Duodenal mucosa (tissue), 2 donors: ENCODE data around the gene FARP1.

Experiments
- H3K27ac ChIP-seq: one replicate; pipeline ENCODE4 v1.7.0; 2013; ENCODE audit warnings: low read depth, low read length
- H3K27me3 ChIP-seq, 2 donors: one replicate each; pipeline ENCODE4 v1.7.0; 2013; ENCODE audit warnings: low read length in 2 of 2, control low read depth in 1 of 2; ENCODE audit not compliant: insufficient read depth in 2 of 2, control insufficient read depth in 1 of 2
- H3K36me3 ChIP-seq, 2 donors: one replicate each; pipeline ENCODE4 v1.7.0; 2013; ENCODE audit warnings: low read length in 2 of 2, control low read depth in 1 of 2; ENCODE audit not compliant: insufficient read depth in 2 of 2, control insufficient read depth in 1 of 2
- H3K4me1 ChIP-seq, 2 donors: one replicate each; pipeline ENCODE4 v1.7.0; 2013; ENCODE audit warnings: low read length in 2 of 2, control low read depth in 1 of 2; ENCODE audit not compliant: insufficient read depth in 2 of 2, control insufficient read depth in 1 of 2
- H3K4me3 ChIP-seq, 2 donors: one replicate each; pipeline ENCODE4 v1.7.0; 2013; ENCODE audit warnings: low read length in 2 of 2, low read depth in 1 of 2
- H3K9ac ChIP-seq, 2 donors: one replicate each; pipeline ENCODE4 v1.7.0; 2013; ENCODE audit warnings: low read length in 2 of 2, low read depth in 1 of 2
- H3K9me3 ChIP-seq, 2 donors: one replicate each; pipeline ENCODE4 v1.7.0; 2013; ENCODE audit warnings: low read length in 2 of 2, control low read depth in 1 of 2; ENCODE audit not compliant: control insufficient read depth in 1 of 2

FARP1 gene

DNA sequence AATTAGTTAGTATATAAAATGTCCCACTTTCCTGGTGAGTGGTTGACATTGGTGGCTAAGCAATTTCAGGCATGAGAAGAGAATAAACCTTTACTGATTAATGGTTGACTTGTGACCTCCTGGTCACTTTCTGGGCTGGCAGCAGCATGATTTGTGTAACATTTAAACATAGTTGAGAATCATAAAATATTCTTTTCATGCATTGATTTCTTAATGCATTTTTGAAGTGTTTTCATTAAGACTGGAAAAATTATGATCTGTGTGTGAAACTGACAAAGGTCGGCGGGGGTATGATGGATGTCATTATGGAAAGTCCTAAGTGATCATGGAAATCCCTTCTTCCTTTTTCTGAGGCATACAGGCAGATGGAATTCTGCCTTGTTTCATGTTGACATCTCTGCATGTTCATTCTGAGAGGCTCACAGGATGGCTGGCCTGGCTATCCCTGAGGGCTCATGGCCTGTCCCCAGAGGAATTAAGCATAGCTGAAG, 132.8 kb downstream of the FARP1 start:
- Histone ChIP-seq H3K4me1 (no peaks in the 10 kb centered on the region), H3K9ac (no peak overlapping the region), H3K4me3 (no peak overlapping the region), H3K9me3 (no peaks in the 10 kb centered on the region), H3K27ac (no peak overlapping the region), H3K27me3 (peaks cover 5 to 6% of the 10 kb centered on the region in 2 donors), H3K36me3 (no peaks in the 10 kb centered on the region)

DNA sequence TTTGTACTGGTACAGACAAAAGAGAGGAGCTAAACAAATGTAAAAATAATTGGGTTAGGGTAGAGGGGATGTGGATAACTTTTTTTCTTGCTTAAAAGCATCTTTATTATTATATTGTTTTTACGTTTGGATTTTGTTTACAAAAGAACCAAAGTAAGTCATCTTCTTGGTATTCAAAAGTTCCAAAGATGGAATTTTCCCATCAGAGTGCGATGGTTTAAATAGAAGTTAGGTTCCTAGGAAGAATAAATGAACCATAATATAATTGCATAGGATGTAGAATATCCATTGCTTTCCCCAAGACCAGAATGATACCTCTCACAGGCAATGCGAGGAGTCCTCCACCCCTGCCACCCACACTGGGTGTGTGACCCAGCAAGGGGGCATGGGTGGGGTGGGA, 133.6 kb downstream of the FARP1 start:
- no peaks in the 10 kb centered on the region for H3K36me3 ChIP-seq
- no peaks in the 10 kb centered on the region for H3K9me3 ChIP-seq
- no peak overlapping the region for H3K4me3 ChIP-seq
- no peaks in the 10 kb centered on the region for H3K4me1 ChIP-seq
- H3K9ac ChIP-seq, result no peak overlapping the region
- peaks cover 5 to 6% of the 10 kb centered on the region in 2 donors for H3K27me3 ChIP-seq
- no peak overlapping the region for H3K27ac ChIP-seq

DNA sequence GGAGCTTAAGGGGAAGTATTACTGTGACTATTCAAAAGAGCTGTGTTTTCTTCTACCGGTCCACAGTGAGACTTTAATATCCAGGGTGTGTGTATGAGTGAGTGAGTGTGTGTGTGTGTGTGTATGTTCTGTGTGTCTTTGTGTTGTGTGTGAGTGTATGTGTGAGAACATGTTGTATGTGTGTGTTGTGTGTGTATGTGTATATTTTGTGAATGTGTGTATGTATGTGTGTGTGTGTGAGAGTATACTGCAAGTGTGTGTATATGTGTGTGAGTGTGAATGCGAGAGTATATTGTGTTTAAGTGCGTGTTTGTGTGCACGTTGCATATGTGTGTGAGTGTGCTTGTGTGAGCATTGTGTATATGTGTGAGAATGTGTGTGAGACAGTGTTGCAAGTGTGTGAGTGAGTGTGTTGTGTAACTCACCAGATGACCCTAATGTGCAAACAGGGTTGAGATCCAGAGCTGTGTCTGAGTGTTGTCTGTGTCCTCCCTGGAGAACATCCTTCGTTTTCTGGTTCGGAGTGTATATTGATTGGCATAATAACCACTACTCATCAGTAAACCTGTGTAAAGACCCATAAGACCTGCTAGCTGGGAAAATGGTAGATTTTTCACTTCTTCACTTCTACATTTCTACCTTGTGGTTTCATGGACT, 135.3 kb downstream of the FARP1 start:
- H3K4me3 ChIP-seq, result no peak overlapping the region
- H3K9ac ChIP-seq, result no peak overlapping the region
- H3K4me1 ChIP-seq, result no peaks in the 10 kb centered on the region
- H3K36me3 ChIP-seq, result no peaks in the 10 kb centered on the region
- no peaks in the 10 kb centered on the region for H3K9me3 ChIP-seq
- H3K27me3 ChIP-seq, result peaks cover 5 to 6% of the 10 kb centered on the region in 2 donors
- no peak overlapping the region for H3K27ac ChIP-seq

DNA sequence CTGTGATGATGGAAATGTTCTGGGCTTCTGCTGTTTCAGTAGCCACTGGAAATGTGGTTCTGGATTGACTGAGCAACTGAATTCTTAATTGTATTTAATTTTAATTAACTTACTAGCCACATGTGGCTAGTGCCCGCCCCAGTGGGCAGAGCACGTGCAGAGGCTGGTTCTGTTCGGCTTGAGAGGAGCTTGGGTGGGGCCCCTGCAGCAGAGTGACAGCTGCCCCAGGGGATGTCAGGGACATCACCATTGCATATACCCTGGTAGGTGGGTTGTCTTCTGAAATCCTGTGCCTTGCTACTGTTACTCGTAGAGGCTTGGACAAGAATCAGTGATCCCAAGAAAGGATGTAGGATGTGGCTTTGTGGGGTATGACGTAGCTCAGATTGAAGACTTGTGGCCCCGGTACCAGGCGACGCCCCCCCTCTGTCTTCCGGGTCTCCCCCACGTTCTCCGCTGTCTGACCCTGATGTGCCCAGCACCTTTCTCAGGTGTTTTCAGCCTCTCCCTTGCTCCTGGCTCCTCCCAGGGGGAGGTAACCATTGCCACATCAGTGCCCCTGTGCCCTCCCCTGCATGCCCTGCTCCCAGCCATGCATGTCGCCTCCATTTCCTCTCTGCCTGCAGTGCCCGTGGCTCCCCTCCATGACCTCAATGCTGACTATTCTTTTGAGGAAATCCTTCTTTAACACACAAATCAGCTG, 136.7 kb downstream of the FARP1 start:
- H3K27ac ChIP-seq, result peak overlapping the region; percentile 42
- no peak overlapping the region for H3K9ac ChIP-seq
- no peak overlapping the region for H3K4me3 ChIP-seq
- H3K27me3 ChIP-seq, result peaks cover 0 to 5% of the 10 kb centered on the region in 2 donors
- H3K4me1 ChIP-seq, result no peaks in the 10 kb centered on the region
- H3K9me3 ChIP-seq, result no peaks in the 10 kb centered on the region
- H3K36me3 ChIP-seq, result no peaks in the 10 kb centered on the region

DNA sequence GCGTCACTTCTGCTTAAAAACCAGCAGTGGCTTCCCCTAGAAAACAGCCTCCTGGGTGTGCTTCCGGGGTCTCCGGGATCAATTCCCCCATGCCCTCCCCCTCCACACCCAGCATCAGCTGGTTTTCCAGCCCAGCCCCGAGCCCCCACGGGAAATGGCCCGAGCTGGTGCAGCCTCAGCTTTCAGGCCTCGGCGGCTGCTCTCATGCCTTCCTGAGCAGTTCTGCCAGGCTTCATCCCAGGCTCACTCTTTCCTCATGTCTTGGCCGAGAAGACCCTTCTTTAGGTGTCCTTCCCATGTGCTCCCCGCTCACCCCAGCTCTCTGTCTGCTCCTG, 137.2 kb downstream of the FARP1 start:
- Histone ChIP-seq H3K4me3 (no peak overlapping the region), H3K27ac (peak overlapping the region; percentile 42), H3K9ac (no peak overlapping the region)

DNA sequence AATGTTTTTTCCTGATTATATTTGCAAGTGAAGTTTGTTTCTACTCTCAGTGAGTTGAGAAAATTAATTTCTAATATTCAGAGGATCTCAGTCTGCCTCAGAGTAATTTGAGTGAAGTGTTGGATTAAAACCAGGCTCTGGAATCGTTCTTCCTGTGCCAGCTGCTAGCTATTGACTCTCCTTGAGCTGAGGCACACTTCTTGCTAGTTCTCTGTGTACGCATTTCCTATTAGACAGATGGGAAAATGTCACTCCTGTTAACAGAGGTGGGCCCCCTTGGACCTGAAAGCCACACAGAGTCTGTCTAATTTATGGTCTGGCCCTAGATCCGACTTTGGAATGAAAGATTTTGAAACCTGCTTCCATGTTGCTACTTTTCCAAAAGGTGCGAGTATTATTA, 141.8 kb downstream of the FARP1 start:
- Histone ChIP-seq H3K36me3 (no peaks in the 10 kb centered on the region), H3K27ac (no peak overlapping the region), H3K9me3 (no peaks in the 10 kb centered on the region), H3K9ac (no peak overlapping the region), H3K4me3 (no peak overlapping the region), H3K27me3 (no peaks in the 10 kb centered on the region), H3K4me1 (no peaks in the 10 kb centered on the region)

More for the DNA sequence above, 137.2 kb downstream of the FARP1 start:
- Histone ChIP-seq H3K27me3 (no peaks in the 10 kb centered on the region), H3K4me1 (no peaks in the 10 kb centered on the region), H3K9me3 (no peaks in the 10 kb centered on the region), H3K36me3 (no peaks in the 10 kb centered on the region)

DNA sequence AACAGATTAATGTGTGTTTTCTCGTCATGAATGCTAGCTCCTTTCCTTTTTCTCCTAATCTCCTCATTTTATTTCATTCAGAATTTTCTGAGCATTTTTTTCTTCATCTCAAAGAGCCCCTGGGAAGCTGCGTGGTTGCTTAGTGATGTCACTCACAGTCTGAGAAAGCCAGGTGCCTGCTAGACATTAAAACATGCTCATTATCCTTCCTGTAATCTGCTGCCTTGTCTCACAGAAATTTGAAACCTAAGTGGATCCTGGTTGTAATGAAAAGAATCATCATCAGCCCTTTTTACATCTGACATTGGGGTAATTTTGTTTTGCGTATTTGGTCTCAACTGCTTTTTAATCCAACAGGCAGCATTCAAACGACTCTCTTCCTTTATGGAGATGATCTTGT, 142.4 kb downstream of the FARP1 start:
- Histone ChIP-seq H3K36me3 (no peaks in the 10 kb centered on the region), H3K4me3 (no peak overlapping the region), H3K9ac (no peak overlapping the region), H3K9me3 (no peaks in the 10 kb centered on the region), H3K27ac (no peak overlapping the region), H3K4me1 (no peaks in the 10 kb centered on the region), H3K27me3 (no peaks in the 10 kb centered on the region)

DNA sequence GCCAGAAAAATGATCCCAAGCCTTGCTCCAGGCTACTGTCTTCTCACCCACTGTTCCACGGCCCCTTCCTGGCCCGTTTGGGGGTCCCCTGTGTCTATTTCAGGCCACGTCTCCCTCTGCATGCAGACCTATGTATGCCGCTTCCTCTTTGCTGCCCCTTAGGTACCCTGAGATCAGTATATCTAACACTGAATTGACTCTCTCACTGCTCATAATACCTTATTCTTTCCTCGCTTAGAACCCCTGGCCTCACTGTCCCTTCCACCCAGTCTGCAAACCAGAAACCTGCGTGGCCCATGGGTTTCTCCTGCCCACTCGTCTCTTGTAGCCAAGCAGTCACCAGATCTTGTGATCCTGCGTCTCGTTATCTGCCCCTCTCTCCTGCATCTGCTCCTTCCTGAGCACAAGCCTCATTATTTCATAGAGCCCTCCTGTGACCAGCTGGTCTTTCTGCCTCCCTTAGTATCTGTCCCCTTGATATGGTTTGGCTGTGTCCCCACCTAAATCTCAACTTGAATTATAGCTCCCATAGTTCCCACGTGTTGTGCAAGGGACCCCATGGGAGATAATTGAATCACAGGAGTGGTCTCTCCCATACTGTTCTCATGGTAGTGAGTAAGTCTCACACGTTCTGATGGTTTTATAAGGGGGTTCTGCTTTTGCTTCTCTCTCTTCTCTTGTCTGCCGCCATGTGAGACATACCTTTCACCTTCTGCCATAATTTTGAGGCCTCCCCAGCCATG, 143.1 kb downstream of the FARP1 start:
- Histone ChIP-seq H3K4me1 (no peaks in the 10 kb centered on the region), H3K9me3 (no peaks in the 10 kb centered on the region), H3K27ac (no peak overlapping the region)

DNA sequence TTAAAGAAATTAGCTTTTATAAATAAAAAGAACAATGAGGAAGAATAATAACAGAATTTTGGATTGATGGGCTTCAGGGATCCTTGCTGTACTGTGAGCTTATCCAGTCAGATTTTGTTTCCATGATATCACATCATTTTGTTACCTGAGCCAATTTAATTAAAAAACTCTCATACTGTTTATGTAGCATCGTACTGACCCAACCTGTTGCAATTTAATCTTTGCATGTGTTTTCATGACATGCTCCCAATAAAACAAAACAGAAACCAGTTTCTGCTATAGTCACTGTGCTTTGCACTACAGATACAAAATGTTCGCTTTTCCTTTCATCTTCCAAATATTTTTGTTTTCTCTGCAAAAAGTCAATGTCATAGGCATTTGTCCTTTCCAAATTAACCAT, 143.9 kb downstream of the FARP1 start:
- Histone ChIP-seq H3K9ac (no peak overlapping the region), H3K4me3 (no peak overlapping the region), H3K27ac (no peak overlapping the region), H3K36me3 (no peaks in the 10 kb centered on the region), H3K4me1 (no peaks in the 10 kb centered on the region), H3K9me3 (no peaks in the 10 kb centered on the region), H3K27me3 (no peaks in the 10 kb centered on the region)

More for the DNA sequence above, 143.1 kb downstream of the FARP1 start:
- H3K4me3 ChIP-seq, result no peak overlapping the region
- no peak overlapping the region for H3K9ac ChIP-seq
- H3K27me3 ChIP-seq, result no peaks in the 10 kb centered on the region
- no peaks in the 10 kb centered on the region for H3K36me3 ChIP-seq

DNA sequence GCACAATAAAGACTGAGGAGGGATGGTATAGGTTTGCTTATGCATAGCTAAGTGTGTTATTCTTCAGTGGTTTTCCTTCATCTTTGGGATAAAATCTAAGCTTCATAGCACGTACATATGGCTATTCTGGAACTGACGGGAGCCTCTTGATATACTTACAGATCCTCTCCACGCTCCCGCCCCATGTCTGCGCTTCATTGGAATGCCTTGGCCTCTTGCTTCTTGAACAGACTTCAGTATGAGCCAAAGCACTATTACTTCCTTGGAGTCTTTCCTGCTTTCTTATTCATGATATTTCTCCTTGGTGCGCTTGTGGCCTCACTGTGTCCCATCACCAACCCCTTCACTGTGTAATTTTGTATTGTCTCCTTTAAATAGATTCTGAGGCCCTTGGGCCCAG, 145.3 kb downstream of the FARP1 start:
- Histone ChIP-seq H3K4me1 (no peaks in the 10 kb centered on the region), H3K27me3 (no peaks in the 10 kb centered on the region), H3K9ac (no peak overlapping the region)

More for the DNA sequence above, 145.3 kb downstream of the FARP1 start:
- no peak overlapping the region for H3K4me3 ChIP-seq
- H3K9me3 ChIP-seq, result no peaks in the 10 kb centered on the region
- H3K27ac ChIP-seq, result no peak overlapping the region
- no peaks in the 10 kb centered on the region for H3K36me3 ChIP-seq
